GM18873 (cell line): ENCODE measurements around the gene ZDHHC1.

ENCODE experiments used
- ATAC-seq: cut with Tn5 transposase; IDR thresholded peaks from one replicate; pipeline ENCODE4 v1.9.1; 2021; ENCODE audit warnings: mild to moderate bottlenecking, moderate library complexity, moderate number of reproducible peaks; ENCODE audit not compliant: unreplicated experiment, low FRiP score

The ZDHHC1 gene

GRCh38 chr16:67448580-67448979 is 32.3 kb upstream of the ZDHHC1 start:
- ATAC-seq = no peak

DNA sequence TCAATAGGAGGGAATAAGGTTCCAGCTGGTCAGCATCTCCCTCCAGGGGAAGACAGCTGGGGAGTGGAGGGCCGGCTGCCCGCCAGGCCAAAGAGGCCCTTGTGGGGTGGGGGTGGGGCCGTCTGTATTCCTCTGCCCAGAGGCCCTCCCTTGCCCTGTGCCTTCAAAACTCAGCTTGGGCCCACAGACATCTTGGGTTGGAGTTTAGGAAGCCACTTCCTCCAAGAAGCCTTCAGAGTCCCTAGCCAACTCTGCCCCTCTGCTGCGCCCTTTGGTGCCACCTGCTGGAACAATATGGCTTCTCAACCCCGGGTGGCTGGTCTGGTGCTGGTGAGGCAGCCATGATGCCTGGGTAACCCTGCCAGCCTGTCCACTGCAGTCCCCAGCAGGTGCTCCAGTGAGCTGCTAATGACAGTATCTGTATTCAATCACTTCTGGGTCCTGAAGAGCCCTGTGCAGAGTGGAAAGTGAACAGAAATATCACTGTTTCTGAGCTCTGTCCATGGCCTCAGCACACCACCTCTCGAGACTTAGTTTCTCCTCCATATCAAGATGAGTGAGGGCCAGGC is 31.3 kb upstream of the ZDHHC1 start:
- ATAC-seq = no peak

DNA sequence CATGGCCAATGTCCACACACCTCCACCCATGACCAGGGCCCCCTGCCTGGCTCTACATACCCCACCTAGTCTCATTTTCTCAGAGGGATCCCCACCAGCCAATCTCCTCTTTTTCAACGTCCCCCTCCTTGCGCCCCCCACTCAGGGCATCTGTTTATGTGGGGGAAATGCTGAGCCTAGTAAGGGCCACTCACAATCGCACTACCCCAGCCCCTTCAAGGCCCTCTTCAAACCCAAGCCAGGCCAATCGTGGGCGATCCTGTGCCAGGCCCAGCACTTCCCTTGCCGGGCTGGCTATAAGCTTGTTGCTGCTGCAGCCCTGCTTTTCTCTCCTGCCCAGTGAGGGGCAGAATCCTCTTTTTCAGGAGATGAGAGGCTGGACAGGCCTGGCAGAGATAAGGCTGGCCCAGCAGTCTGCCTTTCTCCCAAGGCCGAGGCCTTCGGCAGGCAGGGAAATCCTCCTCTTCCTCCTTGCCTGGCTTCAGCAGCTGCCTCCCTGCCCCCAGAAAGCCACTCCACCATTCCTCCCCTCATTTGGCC is 30.8 kb upstream of the ZDHHC1 start:
- no peak for ATAC-seq

GRCh38 chr16:67445913-67446907 is 29.9 kb upstream of the ZDHHC1 start:
- ATAC-seq = no peak

DNA sequence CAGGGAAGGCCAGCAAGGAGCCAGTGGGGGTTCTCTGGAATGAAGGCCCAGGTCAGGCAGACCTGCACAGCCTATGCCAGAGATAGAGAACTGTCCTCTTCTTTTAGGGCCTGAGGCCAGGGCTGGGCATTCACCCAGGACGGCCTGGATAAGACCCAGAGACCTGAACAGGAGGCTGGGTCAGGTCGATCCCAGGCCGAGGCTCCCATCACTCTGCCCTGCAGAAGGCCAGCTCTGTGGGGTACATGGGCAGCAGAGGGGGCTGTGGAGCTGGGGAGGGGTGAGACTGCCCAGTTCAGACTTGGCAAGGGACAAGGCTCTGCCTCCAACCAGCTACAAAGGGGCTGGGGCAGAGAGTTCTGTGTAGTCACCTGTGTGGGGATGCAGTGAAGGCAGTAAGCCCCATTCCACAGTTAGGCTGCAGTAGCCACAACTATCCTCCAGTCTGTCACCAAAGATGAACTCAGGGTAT is 29.2 kb upstream of the ZDHHC1 start:
- ATAC-seq = no peak

- ATAC-seq = no peak
These were observed 28.8 kb upstream of the ZDHHC1 start for GRCh38 chr16:67445126-67445426.

DNA sequence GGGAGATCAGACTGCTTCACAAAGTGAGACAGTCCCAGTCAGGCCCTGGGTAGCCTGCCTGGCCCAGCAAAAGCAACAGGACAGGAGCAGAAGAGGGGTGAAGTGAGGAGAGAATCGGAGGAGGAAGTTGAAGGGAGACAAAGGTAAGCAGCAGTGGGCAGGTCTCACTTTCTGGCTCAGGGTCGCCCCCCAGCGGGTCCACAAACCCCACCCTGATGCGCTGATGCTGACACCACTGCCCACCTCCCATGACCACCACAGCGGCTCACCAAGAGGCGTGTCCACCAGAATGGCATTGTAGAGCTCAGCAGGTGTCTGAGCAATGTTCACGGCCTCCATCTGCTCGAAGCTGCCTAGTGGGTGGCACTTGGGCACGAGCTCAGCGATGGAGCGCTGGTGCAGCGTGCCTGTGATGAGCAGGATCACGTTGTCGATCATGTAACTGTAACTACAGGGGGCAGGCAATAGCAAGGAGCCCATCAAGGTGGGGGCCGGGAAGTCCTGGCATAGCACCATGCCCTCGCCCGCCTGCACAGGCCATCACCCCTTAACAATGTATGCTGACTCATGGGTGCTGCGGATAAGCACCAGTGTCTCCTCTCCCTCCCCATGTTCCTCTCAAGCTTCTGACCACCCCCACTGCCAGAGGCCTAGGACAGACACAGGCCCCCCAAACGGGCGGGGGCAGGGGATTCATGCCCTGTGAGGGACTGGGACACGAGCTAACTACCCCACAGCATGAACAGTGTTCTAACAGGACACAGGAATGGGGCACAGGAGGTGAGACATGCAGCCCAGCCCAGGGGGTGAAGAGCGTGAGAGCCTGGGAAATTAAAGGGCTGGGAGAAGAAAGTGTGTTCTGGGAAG is 28.2 kb upstream of the ZDHHC1 start:
- ATAC-seq = no peak

- ATAC-seq = no peak
These were observed 27.0 kb upstream of the ZDHHC1 start for GRCh38 chr16:67443265-67443664.

- ATAC-seq = no peak
These were observed 26.4 kb upstream of the ZDHHC1 start for GRCh38 chr16:67442581-67443255.

- no peak for ATAC-seq
These were observed 25.6 kb upstream of the ZDHHC1 start for GRCh38 chr16:67441907-67442306.

- no peak for ATAC-seq
These were observed 25.0 kb upstream of the ZDHHC1 start for GRCh38 chr16:67441271-67441753.

- ATAC-seq = no peak
These were observed 22.6 kb upstream of the ZDHHC1 start for GRCh38 chr16:67438824-67439393.

DNA sequence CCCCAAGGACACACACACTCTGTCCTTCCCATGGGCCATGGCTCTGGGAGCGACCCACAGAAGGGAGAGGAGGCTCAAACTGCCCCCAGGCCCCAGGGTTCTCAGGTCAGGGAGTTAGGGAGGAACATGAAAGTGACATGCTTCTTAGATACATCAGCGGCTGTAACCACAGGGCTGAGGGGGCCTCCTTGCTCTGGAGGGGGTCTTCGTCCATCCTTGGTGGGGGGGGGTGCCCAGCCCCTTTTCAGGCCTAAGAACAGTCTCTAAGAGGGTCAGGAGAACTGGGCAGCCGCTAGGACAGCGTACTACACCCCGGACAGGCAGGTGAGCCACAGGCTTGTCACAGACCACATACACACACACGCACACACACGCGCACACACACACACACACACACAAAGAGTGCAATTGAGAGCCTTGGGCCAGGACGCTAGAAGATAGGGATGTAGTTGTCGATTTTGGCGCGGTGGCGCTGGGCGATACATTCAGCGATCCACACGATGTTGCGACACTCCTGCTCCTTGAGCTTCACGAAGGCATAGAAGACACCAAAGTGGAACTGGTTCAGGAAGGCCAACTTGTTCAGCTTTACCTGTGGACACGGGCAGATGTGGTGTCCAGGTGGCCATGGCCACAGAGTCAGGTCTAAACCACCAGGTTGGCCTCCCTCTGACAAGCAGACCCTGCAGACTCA is 22.0 kb upstream of the ZDHHC1 start:
- no peak for ATAC-seq

DNA sequence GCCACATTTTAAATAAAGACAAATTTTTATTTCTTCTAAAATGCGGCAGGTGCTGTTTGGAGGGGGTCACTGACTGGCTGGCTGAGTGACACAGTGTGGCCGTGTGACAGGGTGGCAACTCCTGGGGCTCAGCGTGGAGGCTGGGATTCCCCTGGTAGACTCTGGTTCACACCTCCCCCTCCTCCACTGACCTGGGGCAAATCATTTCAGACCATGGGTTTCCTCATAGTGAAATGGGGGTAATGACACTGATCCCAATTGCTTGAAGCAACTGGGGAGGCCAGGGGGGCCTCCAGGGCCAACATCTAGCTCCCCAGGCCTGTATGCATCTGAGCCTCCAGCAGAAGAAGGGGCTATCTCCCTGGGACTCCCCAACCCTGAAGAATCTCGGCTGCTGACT is 21.2 kb upstream of the ZDHHC1 start:
- no peak for ATAC-seq

GRCh38 chr16:67436640-67437193 is 20.4 kb upstream of the ZDHHC1 start:
- ATAC-seq = no peak

DNA sequence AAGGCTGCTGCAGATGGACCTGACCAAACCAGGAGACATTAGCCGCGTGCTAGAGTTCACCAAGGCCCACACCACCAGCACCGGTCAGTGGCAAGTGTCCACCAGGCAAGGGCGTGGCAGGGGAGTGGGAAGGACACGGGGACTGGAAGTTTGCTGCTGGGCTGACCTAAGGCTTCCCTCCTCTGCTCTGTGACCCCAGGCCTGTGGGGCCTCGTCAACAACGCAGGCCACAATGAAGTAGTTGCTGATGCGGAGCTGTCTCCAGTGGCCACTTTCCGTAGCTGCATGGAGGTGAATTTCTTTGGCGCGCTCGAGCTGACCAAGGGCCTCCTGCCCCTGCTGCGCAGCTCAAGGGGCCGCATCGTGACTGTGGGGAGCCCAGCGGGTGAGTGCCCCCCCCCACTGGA is 19.5 kb upstream of the ZDHHC1 start:
- no peak for ATAC-seq

DNA sequence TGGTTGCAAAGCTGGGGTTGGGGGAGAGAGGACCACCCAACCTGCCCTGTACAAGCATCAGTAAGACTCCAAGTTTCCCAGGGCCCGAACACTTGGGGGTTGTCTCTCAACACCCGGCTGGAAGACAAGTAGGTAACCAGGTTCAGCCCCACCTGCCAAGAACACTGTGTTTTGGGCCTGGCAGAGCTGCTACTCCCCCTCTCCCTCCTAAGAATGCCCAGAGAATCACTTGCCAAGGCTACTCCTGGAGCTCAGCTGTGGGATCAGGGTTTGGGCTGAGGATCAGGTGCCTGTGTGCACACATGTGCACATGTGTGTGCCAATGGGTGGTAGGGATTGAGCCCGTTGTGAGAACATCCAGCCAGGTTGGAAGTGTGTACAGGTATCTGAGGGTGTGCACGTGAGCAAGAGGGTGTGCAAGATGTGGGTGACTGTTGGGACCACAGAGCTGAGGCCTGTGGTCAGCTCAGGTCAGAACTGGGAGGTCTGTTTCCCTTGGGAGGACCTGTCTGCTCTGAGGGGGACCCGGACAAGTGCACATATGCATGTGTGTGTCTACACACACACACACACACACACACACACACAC is 16.9 kb upstream of the ZDHHC1 start:
- ATAC-seq = no peak

DNA sequence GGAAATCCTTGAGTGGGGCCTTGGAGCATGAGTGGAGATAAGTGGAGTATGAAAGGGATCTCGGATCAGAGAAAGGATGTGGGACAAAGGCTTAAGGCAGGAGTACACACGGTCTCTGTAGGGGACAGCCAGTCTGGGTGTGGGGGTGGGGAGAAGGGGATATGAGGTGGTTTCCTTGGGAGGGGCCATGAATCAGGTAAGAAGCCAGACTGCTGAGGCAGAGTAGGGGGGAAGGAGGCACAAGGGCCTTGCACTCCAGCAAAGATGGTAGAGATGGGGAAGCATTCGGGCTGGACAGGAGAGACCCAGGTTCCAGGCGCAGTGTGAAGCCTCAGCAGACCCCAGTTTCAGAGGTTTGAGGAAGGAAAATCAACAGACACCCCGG is 16.2 kb upstream of the ZDHHC1 start:
- no peak for ATAC-seq
